Natural killer cell (primary cell): ENCODE data around the gene CORO2B. TPM values are rescaled to one million over a fixed set of nuclear protein-coding genes. Genes with fewer than 3 reads are reported as not detected.
A peak's percentile ranks its signal among the peaks of the same experiment; 100 is the strongest.

Experiments
- ATAC-seq, 3 donors: fragments of 150-1000 bp in 2 of 3; fragments of 200-7000 bp in 1 of 3; cut with Tn5 transposase; 1 replicate in 1 of 3; 2 replicates in 2 of 3; pipeline ENCODE4 v1.10.0; 2021; ENCODE audit warnings: mild to moderate bottlenecking in 2 of 3, moderate library complexity in 2 of 3
- DNase-seq, 2 donors: peaks; one replicate each; pipeline versions ENCODE4 v3.0.0 to v3.0.0-alpha.2; 2013 to 2021; ENCODE audit warnings: mixed read lengths in 1 of 2
- H3K27ac ChIP-seq: one replicate; pipeline ENCODE4 v1.5.1; 2013; ENCODE audit warnings: mild to moderate bottlenecking, low read length
- H3K27me3 ChIP-seq: one replicate; pipeline ENCODE4 v1.6.1; 2013; ENCODE audit warnings: low read length; ENCODE audit not compliant: control insufficient read depth, insufficient read depth
- H3K36me3 ChIP-seq: one replicate; pipeline ENCODE4 v1.6.1; 2013; ENCODE audit warnings: low read length; ENCODE audit not compliant: control insufficient read depth, insufficient read depth
- H3K4me1 ChIP-seq: one replicate; pipeline ENCODE4 v1.6.1; 2013; ENCODE audit warnings: low read length; ENCODE audit not compliant: control insufficient read depth, insufficient read depth
- H3K4me3 ChIP-seq: one replicate; pipeline ENCODE4 v1.5.1; 2013; ENCODE audit warnings: low read length
- H3K9me3 ChIP-seq: one replicate; pipeline ENCODE4 v1.6.1; 2013; ENCODE audit warnings: low read length; ENCODE audit not compliant: control insufficient read depth, insufficient read depth
- H3K27ac Mint-ChIP-seq, 2 donors: one replicate each; pipeline ENCODE4 v1.8.0; 2022; ENCODE audit warnings: mild to moderate bottlenecking in 2 of 2, mixed read lengths in 2 of 2, moderate library complexity in 1 of 2
- H3K27me3 Mint-ChIP-seq, 2 donors: one replicate each; pipeline ENCODE4 v1.8.0; 2022; ENCODE audit warnings: low read depth in 2 of 2, mixed read lengths in 2 of 2
- H3K36me3 Mint-ChIP-seq: one replicate; pipeline ENCODE4 v1.8.0; 2022; ENCODE audit warnings: mixed read lengths
- H3K4me1 Mint-ChIP-seq, 2 donors: one replicate each; pipeline ENCODE4 v1.8.0; 2022; ENCODE audit warnings: mixed read lengths in 2 of 2
- H3K4me3 Mint-ChIP-seq: one replicate; pipeline ENCODE4 v1.8.0; 2022; ENCODE audit warnings: mild to moderate bottlenecking, moderate library complexity, mixed read lengths
- H3K9me3 Mint-ChIP-seq, 2 donors: one replicate each; pipeline ENCODE4 v1.8.0; 2022; ENCODE audit warnings: mixed read lengths in 2 of 2
- WGBS: methylation state at CpG from one replicate; pipeline ENCODE4 v1.1.7; 2013; ENCODE audit warnings: missing lambda C conversion rate; ENCODE audit not compliant: insufficient coverage; 5-methylcytosine and 5-hydroxymethylcytosine counted together
- intact Hi-C: fragments of 100-400 bp; cut with micrococcal nuclease; formaldehyde crosslinking; loops from one replicate; pipeline ENCODE4 v1.14.2; 2022
- total RNA-seq, 4 donors: library from RNA; stranded (reverse); fragments of 120-200 nt in 1 of 4; gene quantifications; one replicate each; pipeline versions ENCODE4 v1.2.3 to v1.2.4, GENCODE V29; 2013 to 2022
- TF ChIP-seq, protein P1 (sequence below): fragments of 200-600 bp; IDR thresholded peaks from one replicate; pipeline ENCODE4 v1.8.0; 2022; ENCODE audit warnings: antibody characterized with exemption

CORO2B gene
- total RNA-seq, 3 donors from 2014 or later (not counting 1 experiment from before 2014, with no cell fraction given): 0.13 TPM; not detected in 2

- no peaks in the 10 kb centered on the region for H3K9me3 Mint-ChIP-seq
- H3K27ac Mint-ChIP-seq: no peak overlapping the region
Measured at GRCh38 chr15:68774521-68775235, 195.9 kb downstream of the CORO2B start.

DNA sequence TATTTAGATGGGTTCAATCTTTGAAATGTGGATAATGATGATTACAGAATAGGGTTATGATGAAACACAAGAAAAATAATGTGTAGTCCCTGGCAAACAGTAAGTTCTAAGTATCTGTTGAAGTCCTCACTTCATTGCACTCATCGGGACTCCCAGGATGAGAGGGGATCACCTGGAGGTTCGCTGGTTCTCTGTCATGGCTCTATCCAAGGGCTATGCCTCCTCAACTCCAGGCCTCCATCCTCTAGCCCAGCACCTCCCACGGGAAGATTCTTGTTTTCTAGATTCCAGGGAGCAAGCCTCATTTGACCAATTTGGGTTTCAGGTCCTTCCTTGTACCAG lies 196.4 kb downstream of the CORO2B start:
- H3K9me3 Mint-ChIP-seq: no peaks in the 10 kb centered on the region
- peak overlapping the region; percentile 34 to 87 for H3K27ac Mint-ChIP-seq
- DNase-seq (no peak), ATAC-seq (no peak)
- H3K4me3 ChIP-seq: no peak overlapping the region
- no peak overlapping the region for H3K27ac ChIP-seq
- no peaks in the 10 kb centered on the region for H3K9me3 ChIP-seq
- H3K27me3 ChIP-seq: no peaks in the 10 kb centered on the region
- H3K27me3 Mint-ChIP-seq: no peaks in the 10 kb centered on the region
- H3K4me3 Mint-ChIP-seq: no peak overlapping the region
- intact Hi-C loops: no loop called here
- WGBS: 93% methylated on average over 3 of the region's 3 CpGs
- H3K36me3 ChIP-seq: peaks cover 16% of the 10 kb centered on the region
- peaks cover 32 to 37% of the 10 kb centered on the region in 2 donors for H3K4me1 Mint-ChIP-seq
- H3K36me3 Mint-ChIP-seq: no peaks in the 10 kb centered on the region
- TF ChIP-seq, protein P1, sequence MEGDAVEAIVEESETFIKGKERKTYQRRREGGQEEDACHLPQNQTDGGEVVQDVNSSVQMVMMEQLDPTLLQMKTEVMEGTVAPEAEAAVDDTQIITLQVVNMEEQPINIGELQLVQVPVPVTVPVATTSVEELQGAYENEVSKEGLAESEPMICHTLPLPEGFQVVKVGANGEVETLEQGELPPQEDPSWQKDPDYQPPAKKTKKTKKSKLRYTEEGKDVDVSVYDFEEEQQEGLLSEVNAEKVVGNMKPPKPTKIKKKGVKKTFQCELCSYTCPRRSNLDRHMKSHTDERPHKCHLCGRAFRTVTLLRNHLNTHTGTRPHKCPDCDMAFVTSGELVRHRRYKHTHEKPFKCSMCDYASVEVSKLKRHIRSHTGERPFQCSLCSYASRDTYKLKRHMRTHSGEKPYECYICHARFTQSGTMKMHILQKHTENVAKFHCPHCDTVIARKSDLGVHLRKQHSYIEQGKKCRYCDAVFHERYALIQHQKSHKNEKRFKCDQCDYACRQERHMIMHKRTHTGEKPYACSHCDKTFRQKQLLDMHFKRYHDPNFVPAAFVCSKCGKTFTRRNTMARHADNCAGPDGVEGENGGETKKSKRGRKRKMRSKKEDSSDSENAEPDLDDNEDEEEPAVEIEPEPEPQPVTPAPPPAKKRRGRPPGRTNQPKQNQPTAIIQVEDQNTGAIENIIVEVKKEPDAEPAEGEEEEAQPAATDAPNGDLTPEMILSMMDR: no peak
- H3K4me1 ChIP-seq: peaks cover 21% of the 10 kb centered on the region

More at GRCh38 chr15:68774521-68775235, 195.9 kb downstream of the CORO2B start:
- Histone ChIP-seq H3K36me3 (peaks cover 13% of the 10 kb centered on the region), H3K27ac (no peak overlapping the region), H3K27me3 (no peaks in the 10 kb centered on the region), H3K9me3 (no peaks in the 10 kb centered on the region), H3K4me1 (peaks cover 21% of the 10 kb centered on the region), H3K4me3 (no peak overlapping the region)
- H3K4me1 Mint-ChIP-seq: peaks cover 32 to 40% of the 10 kb centered on the region in 2 donors
- no peak for DNase-seq
- WGBS: 100% methylated on average over 1 of the region's 3 CpGs
- H3K27me3 Mint-ChIP-seq: no peaks in the 10 kb centered on the region
- H3K36me3 Mint-ChIP-seq: no peaks in the 10 kb centered on the region
- intact Hi-C loops: no loop called here
- no peak overlapping the region for H3K4me3 Mint-ChIP-seq
- no peak for ATAC-seq
- TF ChIP-seq, protein P1: no peak

- Mint-ChIP-seq H3K27ac (peak overlapping the region; percentile 34 to 87), H3K4me3 (peak overlapping the region; percentile 74), H3K36me3 (no peaks in the 10 kb centered on the region), H3K27me3 (no peaks in the 10 kb centered on the region), H3K9me3 (no peaks in the 10 kb centered on the region), H3K4me1 (peaks cover 32 to 38% of the 10 kb centered on the region in 2 donors)
- Histone ChIP-seq H3K4me3 (no peak overlapping the region), H3K9me3 (no peaks in the 10 kb centered on the region), H3K27ac (no peak overlapping the region), H3K36me3 (peaks cover 21% of the 10 kb centered on the region), H3K27me3 (no peaks in the 10 kb centered on the region), H3K4me1 (peaks cover 21% of the 10 kb centered on the region)
- TF ChIP-seq, protein P1: no peak
- ATAC-seq (peak; percentile 80 to 87 (median 87)), DNase-seq (no peak)
- 76% methylated on average over 8 of the region's 8 CpGs for WGBS
- intact Hi-C loops: no loop called here
Measured at GRCh38 chr15:68775671-68776476, 197.1 kb downstream of the CORO2B start.
